Right hindlimb (tissue), 1 donor: ENCODE results near the gene COQ10A.
"Not testable (repeated sequence)": the region's sequence is repeated elsewhere in the genome, so short reads cannot be mapped to it uniquely, and the experiment has no call there.

Experiments used
- DNase-seq: peaks from one replicate; pipeline ENCODE4 v3.0.0-alpha.2; 2018

Gene COQ10A

DNA sequence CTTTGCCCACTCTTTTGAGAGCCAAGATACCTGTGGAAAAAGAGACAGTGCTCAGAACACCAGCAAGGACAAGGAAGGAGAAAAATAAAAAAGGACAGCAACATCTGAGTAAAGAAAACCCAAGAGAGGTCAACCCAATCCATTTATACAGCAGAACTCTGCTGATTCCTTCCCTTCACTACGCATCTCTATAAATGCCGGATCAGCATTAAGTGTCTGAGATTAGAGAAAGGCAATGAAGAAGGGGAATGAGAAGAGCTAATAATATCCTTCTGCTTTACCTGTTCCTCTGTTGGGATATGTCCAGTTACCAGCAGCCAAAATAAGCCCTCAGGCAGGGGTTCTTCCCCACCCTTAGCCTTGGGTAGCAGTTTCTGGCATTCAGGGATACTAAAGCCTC, 15.8 kb downstream of the COQ10A start:
- DNase-seq: no peak

GRCh38 chr12:56284263-56284662, 17.5 kb downstream of the COQ10A start:
- DNase-seq: not testable (repeated sequence)

DNA sequence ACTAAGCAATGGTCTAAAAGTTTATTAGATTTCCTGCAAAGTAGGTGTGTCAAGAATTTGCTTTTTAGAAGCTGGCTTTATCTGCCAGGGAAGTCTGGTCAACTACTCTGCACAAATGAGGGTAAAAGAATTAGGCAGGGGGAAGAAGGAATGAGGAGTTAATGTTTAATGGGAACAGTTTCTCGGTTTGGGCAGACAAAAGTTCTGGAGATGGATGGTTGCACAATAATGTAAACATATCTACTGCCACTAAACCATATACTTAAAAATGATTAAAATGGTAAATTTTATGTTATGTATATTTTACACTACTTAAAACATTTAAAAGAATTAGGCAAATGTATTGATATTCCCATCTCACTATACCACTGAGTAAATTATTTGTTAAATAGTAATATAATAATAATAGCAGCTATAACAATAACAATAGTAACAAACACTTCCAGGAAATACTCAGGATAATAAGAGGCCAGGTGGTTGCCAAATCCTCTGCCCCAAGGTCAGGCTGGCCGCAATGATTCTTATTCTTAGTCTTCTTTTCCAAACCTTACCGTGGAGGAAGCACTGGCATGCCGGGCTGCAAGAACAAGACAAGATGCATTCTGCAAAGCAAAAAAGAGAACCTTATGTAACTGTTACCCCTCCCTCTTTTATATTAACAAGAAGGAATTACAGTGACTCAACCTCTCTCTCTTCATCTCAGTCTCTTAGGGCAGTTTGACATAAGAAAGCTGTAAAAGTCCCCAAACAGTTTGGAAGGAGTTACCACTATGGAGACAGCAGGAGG, 19.5 kb downstream of the COQ10A start:
- DNase-seq: no peak

- DNase-seq: no peak
These were observed 22.1 kb downstream of the COQ10A start for GRCh38 chr12:56288705-56289387.

DNA sequence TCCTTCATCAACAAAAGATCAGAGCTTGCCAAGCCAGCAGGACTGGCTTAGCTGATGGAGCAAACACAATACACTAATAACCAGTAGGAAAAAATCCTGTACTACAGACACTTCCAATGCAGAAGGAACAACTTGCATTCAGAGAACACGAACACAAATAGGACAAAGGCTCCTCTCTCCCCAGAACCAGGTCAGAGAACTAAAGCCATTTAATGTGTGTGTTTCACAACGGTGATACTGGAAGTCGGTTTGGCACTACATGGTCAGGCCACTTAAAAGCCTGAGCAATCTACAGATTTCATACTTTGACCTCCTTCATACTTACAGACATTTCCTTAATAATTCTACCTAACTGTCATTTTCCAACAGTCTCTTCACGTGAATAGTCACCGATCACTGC, 27.1 kb downstream of the COQ10A start:
- DNase-seq: no peak

- no peak for DNase-seq
These were observed 29.6 kb downstream of the COQ10A start for GRCh38 chr12:56296295-56296694.

GRCh38 chr12:56297400-56297799, 30.7 kb downstream of the COQ10A start:
- DNase-seq: no peak

GRCh38 chr12:56298828-56299227, 32.1 kb downstream of the COQ10A start:
- DNase-seq: no peak

GRCh38 chr12:56299308-56299852, 32.6 kb downstream of the COQ10A start:
- DNase-seq: no peak

DNA sequence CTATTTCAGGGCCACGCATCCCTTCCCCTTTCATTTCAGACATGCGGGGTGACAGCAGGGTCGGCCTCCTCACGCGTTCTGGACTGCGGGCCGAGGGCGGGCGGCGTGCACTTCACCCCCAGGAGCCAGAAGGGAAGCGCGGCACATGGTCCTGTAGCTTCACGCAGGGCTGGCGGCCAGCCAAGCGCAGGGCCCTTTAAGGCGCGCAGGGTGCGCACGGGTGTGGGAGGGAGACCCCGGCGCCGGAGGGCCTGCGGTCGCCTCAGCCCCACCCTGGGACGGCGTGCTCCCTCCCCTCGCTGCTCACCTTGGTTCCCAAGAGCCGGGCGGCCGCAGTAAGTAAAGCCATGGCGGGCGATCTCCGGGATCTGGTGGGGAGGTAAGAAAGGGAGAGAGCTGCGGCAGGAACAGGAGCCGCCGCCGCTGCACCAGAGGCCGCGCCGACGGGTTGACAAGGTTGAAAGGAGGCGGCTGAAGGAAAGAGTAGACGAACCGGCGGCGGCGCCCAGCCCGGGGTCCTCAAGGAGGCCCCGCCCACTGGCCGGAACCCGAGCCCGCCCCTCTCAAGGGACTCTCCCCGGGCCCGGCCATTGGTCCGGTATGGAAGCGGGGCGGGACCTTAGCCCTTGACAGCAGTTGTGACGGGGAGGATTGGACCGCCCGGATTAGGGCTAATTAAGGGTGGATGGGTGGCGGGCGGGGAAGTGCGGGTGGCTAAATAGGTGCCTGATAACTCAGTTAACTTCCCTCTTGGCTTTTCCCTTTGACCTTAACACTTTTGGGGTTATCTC, 33.3 kb downstream of the COQ10A start, which contains the start of gene CS:
Gene CS (minus strand): TSS at position 478 of the 791 bp plus-strand sequence. CDS start 129 bp downstream, at position 349.
- DNase-seq: peak; percentile 98

GRCh38 chr12:56300644-56301464, 34.1 kb downstream of the COQ10A start:
- DNase-seq: no peak

DNA sequence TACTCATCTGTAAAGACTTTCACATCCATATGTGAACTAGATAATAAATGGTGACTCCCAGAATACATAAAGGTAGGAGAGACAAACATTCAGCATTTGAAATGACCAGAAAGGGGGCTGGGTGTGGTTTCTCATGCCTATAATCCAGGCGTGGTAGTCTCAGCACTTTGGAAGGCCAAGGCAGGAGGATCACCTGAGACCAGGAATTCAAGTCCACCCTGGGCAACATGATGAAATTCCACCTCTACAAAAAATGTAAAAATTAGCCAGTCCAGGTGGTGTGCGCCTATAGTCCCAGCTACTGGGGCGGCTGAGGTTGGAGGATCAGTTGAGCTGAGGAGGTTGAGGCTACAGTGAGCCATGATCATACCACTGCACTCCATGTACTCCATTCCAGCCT, 37.5 kb downstream of the COQ10A start:
- DNase-seq: no peak

DNA sequence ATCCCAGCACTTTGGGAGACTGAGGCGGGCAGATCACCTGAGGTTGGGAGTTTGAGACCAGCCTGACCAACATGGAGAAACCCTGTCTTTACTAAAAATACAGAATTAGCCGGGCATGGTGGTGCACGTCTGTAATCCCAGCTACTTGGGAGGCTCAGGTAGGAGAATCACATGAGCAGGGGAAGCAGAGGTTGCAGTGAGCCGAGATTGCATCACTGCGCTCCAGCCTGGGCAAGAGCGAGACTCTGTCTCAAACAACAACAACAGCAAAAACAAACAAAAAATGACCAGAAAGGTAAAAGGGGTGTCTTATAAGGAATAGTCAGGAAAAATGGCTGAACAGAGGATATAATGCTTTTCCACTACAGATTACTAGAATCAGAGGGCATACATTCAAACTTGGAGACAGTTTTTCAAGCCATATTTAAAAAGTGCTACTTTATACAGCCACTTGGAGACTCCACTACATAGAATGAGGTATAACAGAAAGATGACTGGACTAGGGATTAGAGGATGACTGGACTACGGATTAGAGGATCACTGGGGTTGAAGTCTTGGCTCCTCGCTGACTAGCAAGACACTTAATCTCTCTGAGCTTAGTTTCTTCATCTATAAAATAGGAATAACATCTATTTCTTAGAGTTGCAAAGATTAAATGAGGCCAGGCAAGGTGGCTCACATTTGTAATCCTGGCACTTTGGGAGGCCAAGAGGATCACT, 38.3 kb downstream of the COQ10A start:
- no peak for DNase-seq

DNA sequence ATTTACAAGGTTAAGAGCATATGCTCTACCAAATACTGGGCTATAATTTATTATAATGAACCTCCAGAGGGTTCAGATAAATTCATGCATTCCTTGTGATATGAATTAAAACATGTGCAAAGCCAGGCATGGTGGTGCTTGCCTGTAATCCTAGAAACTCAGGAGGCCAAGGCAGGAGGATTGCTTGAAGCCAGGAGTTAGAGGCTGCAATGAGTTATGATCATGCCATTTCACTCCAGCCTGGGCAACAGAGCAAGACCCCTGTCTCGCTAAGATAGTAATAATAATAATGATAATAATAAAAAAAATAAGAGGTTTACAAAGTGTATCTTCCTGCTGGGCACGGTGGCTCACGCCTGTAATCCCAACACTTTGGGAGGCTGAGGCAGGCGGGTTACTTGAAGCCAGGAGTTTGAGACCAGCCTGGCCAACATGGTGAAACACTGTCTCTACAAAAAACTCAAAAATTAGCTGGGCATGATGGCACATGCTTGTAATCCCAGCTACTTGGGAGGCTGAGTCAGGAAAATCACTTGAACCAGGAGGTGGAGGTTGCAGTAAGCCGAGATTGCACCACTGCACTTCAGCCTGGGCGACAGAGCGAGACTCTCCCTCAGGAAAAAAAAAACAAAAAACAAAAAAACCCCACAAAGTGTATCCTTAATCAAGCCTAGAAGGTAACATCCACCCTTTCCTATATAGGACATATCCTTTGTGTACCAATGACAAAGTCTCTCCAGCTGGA, 40.7 kb downstream of the COQ10A start:
- DNase-seq: no peak

GRCh38 chr12:56308714-56309113, 42.0 kb downstream of the COQ10A start:
- DNase-seq: no peak

GRCh38 chr12:56311003-56311402, 44.3 kb downstream of the COQ10A start:
- DNase-seq: no peak

GRCh38 chr12:56315249-56315621, 48.5 kb downstream of the COQ10A start:
- peak; percentile 32 for DNase-seq

GRCh38 chr12:56315622-56316473, 49.1 kb downstream of the COQ10A start, which contains the start of gene CNPY2:
CNPY2 (minus strand) TSS chr12:56315988; CDS start chr12:56315217, 771 bp downstream.
- peak; percentile 98 for DNase-seq

GRCh38 chr12:56317675-56318074, 50.9 kb downstream of the COQ10A start:
- DNase-seq: no peak
